Esophagus muscularis mucosa (tissue), 3 donors: ENCODE results near the gene TNP1.

ENCODE experiments used
- CTCF ChIP-seq, 3 experiments: fragments of 200-600 bp in 2 of 3; fragments of 450-650 bp in 1 of 3; sonication (generic) in 2 of 3; IDR thresholded peaks; one replicate each; pipeline ENCODE4 v1.5.1; 2017 to 2019; ENCODE audit warnings: antibody characterized with exemption in 3 of 3, mild to moderate bottlenecking in 2 of 3, moderate library complexity in 1 of 3
- POLR2A ChIP-seq: fragments of 450-650 bp; IDR thresholded peaks from one replicate; pipeline ENCODE4 v1.6.1; 2017; ENCODE audit warnings: antibody characterized with exemption, moderate library complexity, mild to moderate bottlenecking, low read depth
- POLR2AphosphoS5 ChIP-seq, 2 donors: sonication (generic); formaldehyde crosslinking; IDR thresholded peaks; one replicate each; pipeline ENCODE4 v1.6.1; 2017; ENCODE audit warnings: antibody characterized with exemption in 2 of 2

GRCh38 chr2:216872624-216873023 lies 12.8 kb upstream of the TNP1 start:
- TF ChIP-seq POLR2A, result no peak
- TF ChIP-seq CTCF (IDR thresholded peaks at IDR 0.05), result no peak
- no peak for TF ChIP-seq POLR2AphosphoS5 (IDR thresholded peaks at IDR 0.05)
